PC-9 (cell line): ENCODE measurements around the gene GYPA.
"Not testable (repeated sequence)": the region's sequence is repeated elsewhere in the genome, so short reads cannot be mapped to it uniquely, and the experiment has no call there.

Experiments
- CTCF ChIP-seq: fragments of 200-600 bp; sonication (generic); conservative IDR thresholded peaks from 2 replicates; pipeline ENCODE4 v1.6.1; 2017; ENCODE audit warnings: mixed run types, antibody characterized with exemption, mild to moderate bottlenecking, moderate library complexity
- EZH2 ChIP-seq: fragments of 200-600 bp; sonication (generic); IDR thresholded peaks from 2 replicates; pipeline ENCODE4 v1.8.0; 2017; ENCODE audit warnings: antibody characterized with exemption, low read depth

- TF ChIP-seq CTCF, EZH2: not testable (repeated sequence)
Observed at GRCh38 chr4:144093995-144094394, 46.5 kb downstream of the GYPA start.
